OCI-LY7 (cell line): ENCODE results near the gene SLX4IP. TPM values are rescaled to one million over a fixed set of nuclear protein-coding genes. Genes with fewer than 3 reads are reported as not detected.

Experiments used
- BruUV-seq: library from RNA; stranded (reverse); fragments of 400-500 nt; replicated peaks from 2 replicates; lab custom pipeline; 2021; lab: Mats Ljungman, UMichigan
- CTCF ChIA-PET: fragments of 300-600 bp; sonication (Branson Sonifier 250); formaldehyde crosslinking; loops from one replicate; lab custom pipeline; 2022; ENCODE audit warnings: antibody characterized with exemption; ENCODE audit not compliant: unreplicated experiment; lab: Charles Lee
- POLR2A ChIA-PET: fragments of 300-600 bp; sonication (Branson Sonifier 250); formaldehyde crosslinking; loops from one replicate; lab custom pipeline; 2022; ENCODE audit warnings: antibody characterized with exemption; lab: Charles Lee
- DNase-seq: peaks from one replicate; pipeline ENCODE4 v3.0.0-alpha.2; 2015; ENCODE audit warnings: low spot score
- H2AFZ ChIP-seq: fragments of 200-600 bp; sonication (generic), shearing (Covaris generic); 2 replicates; pipeline ENCODE4 v1.6.1; 2014; ENCODE audit warnings: mild to moderate bottlenecking, antibody characterized with exemption, low read length, moderate library complexity
- H3K27ac ChIP-seq: fragments of 200-600 bp; sonication (generic); 2 replicates; pipeline ENCODE4 v1.5.1; 2014; ENCODE audit warnings: mixed run types, low read depth, mild to moderate bottlenecking, moderate library complexity, low read length, inconsistent platforms; ENCODE audit not compliant: poor library complexity, severe bottlenecking
- H3K36me3 ChIP-seq: fragments of 200-600 bp; sonication (generic); 2 replicates; pipeline ENCODE4 v1.6.1; 2014; ENCODE audit warnings: mild to moderate bottlenecking, antibody characterized with exemption, low read length, moderate library complexity, mixed read lengths; ENCODE audit not compliant: insufficient read depth
- H3K4me1 ChIP-seq: fragments of 200-600 bp; sonication (generic); 2 replicates; pipeline ENCODE4 v1.5.1; 2014; ENCODE audit warnings: mild to moderate bottlenecking, low read length; ENCODE audit not compliant: insufficient read depth, poor library complexity, severe bottlenecking
- H3K4me2 ChIP-seq: fragments of 200-600 bp; sonication (generic); 2 replicates; pipeline ENCODE4 v1.6.1; 2014; ENCODE audit warnings: mild to moderate bottlenecking, low read length
- H3K4me3 ChIP-seq: fragments of 200-600 bp; sonication (generic); 2 replicates; pipeline ENCODE4 v1.5.1; 2014; ENCODE audit warnings: mild to moderate bottlenecking, low read depth, low read length; ENCODE audit not compliant: poor library complexity, severe bottlenecking
- H3K79me2 ChIP-seq: fragments of 200-600 bp; sonication (generic); 2 replicates; pipeline ENCODE4 v1.6.1; 2016; ENCODE audit warnings: low read depth, mild to moderate bottlenecking, low read length, moderate library complexity, mixed read lengths; ENCODE audit not compliant: insufficient read depth
- H3K9me2 ChIP-seq: fragments of 200-600 bp; sonication (generic); 2 replicates; pipeline ENCODE4 v1.6.1; 2016; ENCODE audit warnings: mild to moderate bottlenecking, low read length, mixed read lengths; ENCODE audit not compliant: insufficient read depth
- H3K9me3 ChIP-seq: fragments of 200-600 bp; sonication (generic); 2 replicates; pipeline ENCODE4 v1.6.1; 2014; ENCODE audit warnings: mild to moderate bottlenecking, mixed run types, low read length, mixed read lengths
- H4K20me1 ChIP-seq: fragments of 200-600 bp; sonication (generic); 2 replicates; pipeline ENCODE4 v1.6.1; 2014; ENCODE audit warnings: mild to moderate bottlenecking, antibody characterized with exemption, low read length, moderate library complexity, mixed read lengths; ENCODE audit not compliant: insufficient read depth
- EZH2phosphoT487 ChIP-seq: fragments of 200-600 bp; sonication (generic); IDR thresholded peaks from 2 replicates; pipeline ENCODE4 v1.6.1; 2018; ENCODE audit warnings: low read depth, borderline replicate concordance, mild to moderate bottlenecking, mixed run types, antibody characterized with exemption, low read length, moderate library complexity, mixed read lengths
- intact Hi-C: fragments of 100-400 bp; cut with micrococcal nuclease; formaldehyde crosslinking; loops from one replicate; pipeline ENCODE4 v1.10.0; 2022; ENCODE audit not compliant: unreplicated experiment
- total RNA-seq, 2 experiments: library from RNA; depleted of rRNA in 1 of 2; stranded (reverse); fragments of >200 nt in 1 of 2; shearing (Covaris generic) in 1 of 2; gene quantifications; 2 replicates each; pipeline ENCODE4 v1.2.3, GENCODE V29; 2014 to 2022
- TF ChIP-seq, protein P1 (sequence below): fragments of 200-600 bp; sonication (generic); conservative IDR thresholded peaks from 2 replicates; pipeline ENCODE4 v1.5.1; 2014; ENCODE audit warnings: mild to moderate bottlenecking, antibody characterized with exemption, low read length, moderate library complexity, mixed read lengths

The SLX4IP gene
- total RNA-seq, 2 experiments from 2014 or later = 4.1 to 9.2 TPM

DNA sequence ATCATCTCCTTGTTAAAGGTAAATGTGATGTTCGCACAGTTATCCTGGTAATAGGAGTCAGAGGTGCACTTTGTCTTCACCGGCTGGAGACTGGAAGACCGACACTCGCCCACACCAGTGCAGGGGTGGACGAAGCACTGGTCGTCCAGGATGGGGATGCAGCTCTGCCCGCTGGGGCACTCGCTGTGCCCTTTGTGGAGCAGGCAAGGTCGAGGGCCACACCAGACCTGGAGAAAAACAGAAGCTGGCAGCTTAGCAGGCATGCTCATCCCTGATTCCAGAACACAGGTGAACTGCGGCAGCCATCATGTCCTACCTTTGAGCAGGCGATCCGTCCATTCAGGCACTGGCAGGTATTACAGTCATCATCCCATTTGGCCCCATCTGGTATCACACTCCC lies 206.4 kb downstream of the SLX4IP start:
- no peaks in the 10 kb centered on the region for H3K79me2 ChIP-seq
- no TSS peak for BruUV-seq
- H3K4me3 ChIP-seq = no peak overlapping the region
- H4K20me1 ChIP-seq = no peaks in the 10 kb centered on the region
- H3K9me2 ChIP-seq = no peaks in the 10 kb centered on the region
- no peaks in the 10 kb centered on the region for H3K4me1 ChIP-seq
- DNase-seq = no peak
- POLR2A ChIA-PET = interaction anchor here (0.7 kb wide), 1 partner anchor 33 kb away, joined by 3 read pairs; no protein-coding TSS in a partner anchor
- TF ChIP-seq EZH2phosphoT487 = no peak
- TF ChIP-seq, protein P1, sequence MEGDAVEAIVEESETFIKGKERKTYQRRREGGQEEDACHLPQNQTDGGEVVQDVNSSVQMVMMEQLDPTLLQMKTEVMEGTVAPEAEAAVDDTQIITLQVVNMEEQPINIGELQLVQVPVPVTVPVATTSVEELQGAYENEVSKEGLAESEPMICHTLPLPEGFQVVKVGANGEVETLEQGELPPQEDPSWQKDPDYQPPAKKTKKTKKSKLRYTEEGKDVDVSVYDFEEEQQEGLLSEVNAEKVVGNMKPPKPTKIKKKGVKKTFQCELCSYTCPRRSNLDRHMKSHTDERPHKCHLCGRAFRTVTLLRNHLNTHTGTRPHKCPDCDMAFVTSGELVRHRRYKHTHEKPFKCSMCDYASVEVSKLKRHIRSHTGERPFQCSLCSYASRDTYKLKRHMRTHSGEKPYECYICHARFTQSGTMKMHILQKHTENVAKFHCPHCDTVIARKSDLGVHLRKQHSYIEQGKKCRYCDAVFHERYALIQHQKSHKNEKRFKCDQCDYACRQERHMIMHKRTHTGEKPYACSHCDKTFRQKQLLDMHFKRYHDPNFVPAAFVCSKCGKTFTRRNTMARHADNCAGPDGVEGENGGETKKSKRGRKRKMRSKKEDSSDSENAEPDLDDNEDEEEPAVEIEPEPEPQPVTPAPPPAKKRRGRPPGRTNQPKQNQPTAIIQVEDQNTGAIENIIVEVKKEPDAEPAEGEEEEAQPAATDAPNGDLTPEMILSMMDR = no peak
- H3K36me3 ChIP-seq = no peaks in the 10 kb centered on the region
- no peak overlapping the region for H3K4me2 ChIP-seq
- no peak overlapping the region for H3K27ac ChIP-seq
- intact Hi-C loops = no loop called here
- no peak overlapping the region for H2AFZ ChIP-seq
- no peaks in the 10 kb centered on the region for H3K9me3 ChIP-seq
- CTCF ChIA-PET = no interaction called here

DNA sequence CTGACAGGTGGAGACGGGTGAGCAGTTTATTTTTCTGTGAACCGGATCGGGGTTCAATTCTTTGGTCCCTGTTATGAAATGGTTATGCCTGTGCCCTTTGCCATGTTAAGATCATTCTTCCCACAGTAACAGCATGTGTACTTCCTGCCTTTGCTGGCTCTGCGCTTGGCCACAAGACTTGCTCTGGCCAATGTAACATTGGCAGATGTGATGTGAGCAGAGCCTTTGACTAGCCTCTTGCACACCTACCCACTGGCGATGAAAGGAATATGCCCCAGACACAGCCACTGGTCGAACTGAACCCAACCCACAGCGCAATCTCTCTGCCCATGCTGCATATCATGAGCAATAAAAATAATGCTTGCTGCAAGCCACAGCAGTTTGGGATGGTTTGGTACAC lies 206.8 kb downstream of the SLX4IP start:
- Histone ChIP-seq H4K20me1 (no peaks in the 10 kb centered on the region), H3K9me2 (no peaks in the 10 kb centered on the region), H3K27ac (no peak overlapping the region), H3K79me2 (no peaks in the 10 kb centered on the region), H2AFZ (no peak overlapping the region), H3K4me3 (no peak overlapping the region), H3K9me3 (no peaks in the 10 kb centered on the region), H3K4me1 (no peaks in the 10 kb centered on the region), H3K4me2 (no peak overlapping the region), H3K36me3 (no peaks in the 10 kb centered on the region)
- CTCF ChIA-PET = no interaction called here
- POLR2A ChIA-PET = no interaction called here
- DNase-seq = no peak
- TF ChIP-seq EZH2phosphoT487 = no peak
- TF ChIP-seq, protein P1 = no peak
- intact Hi-C loops = no loop called here
- no TSS peak for BruUV-seq

DNA sequence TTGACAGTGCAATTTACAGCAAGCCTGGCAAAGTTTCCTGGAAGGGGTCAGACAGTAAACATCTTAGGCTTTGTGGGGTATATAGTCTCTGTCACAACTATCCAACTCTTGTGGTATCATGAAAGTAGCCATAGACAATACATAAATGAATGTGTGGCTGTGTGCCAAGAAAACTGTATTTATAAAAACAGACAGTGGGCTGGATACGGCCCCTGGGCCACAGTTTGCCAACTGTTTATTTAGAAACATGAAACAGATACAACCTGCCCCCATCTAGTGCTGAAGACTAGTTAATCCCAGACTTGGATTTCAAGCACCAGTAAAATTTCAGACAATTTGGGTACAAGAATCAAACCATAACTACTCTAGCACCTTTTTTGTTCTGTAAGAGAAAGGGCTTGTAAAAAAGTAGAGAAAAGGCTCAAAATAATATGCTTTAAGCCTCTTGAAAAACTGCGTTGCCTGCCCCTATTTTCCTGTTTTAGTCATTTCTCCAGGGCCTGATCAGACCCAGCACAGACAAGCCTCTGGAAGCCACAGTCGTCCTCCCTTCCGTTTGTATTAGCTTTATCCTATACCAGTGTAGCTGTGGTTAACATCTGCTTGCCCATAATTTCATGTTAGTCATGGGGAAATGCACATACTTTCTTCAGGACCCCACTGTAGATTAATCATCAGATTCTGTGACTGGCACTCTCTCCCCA lies 207.9 kb downstream of the SLX4IP start:
- intact Hi-C loops = no loop called here
- no peak for TF ChIP-seq EZH2phosphoT487
- TF ChIP-seq, protein P1 = no peak

More for the DNA sequence above, 207.9 kb downstream of the SLX4IP start:
- no peaks in the 10 kb centered on the region for H3K9me2 ChIP-seq
- no peaks in the 10 kb centered on the region for H3K36me3 ChIP-seq
- no peak overlapping the region for H2AFZ ChIP-seq
- DNase-seq = no peak
- H3K4me2 ChIP-seq = no peak overlapping the region
- H3K79me2 ChIP-seq = no peaks in the 10 kb centered on the region
- no peak overlapping the region for H3K4me3 ChIP-seq
- CTCF ChIA-PET = no interaction called here
- no TSS peak for BruUV-seq
- H4K20me1 ChIP-seq = no peaks in the 10 kb centered on the region
- H3K4me1 ChIP-seq = no peaks in the 10 kb centered on the region
- no peak overlapping the region for H3K27ac ChIP-seq
- POLR2A ChIA-PET = interaction anchor here (0.5 kb wide), 2 partner anchors 41 to 1909 kb away, joined by 3 read pairs; no protein-coding TSS in a partner anchor
- no peaks in the 10 kb centered on the region for H3K9me3 ChIP-seq
